ENCODE results near the gene KLHL7. TPM values are rescaled to one million over a fixed set of nuclear protein-coding genes. Genes with fewer than 3 reads are reported as not detected.
"Not testable (repeated sequence)": the region's sequence is repeated elsewhere in the genome, so short reads cannot be mapped to it uniquely, and the experiment has no call there.

The KLHL7 gene
- polyA plus RNA-seq, 2 donors = 6.6 to 13.4 TPM

DNA sequence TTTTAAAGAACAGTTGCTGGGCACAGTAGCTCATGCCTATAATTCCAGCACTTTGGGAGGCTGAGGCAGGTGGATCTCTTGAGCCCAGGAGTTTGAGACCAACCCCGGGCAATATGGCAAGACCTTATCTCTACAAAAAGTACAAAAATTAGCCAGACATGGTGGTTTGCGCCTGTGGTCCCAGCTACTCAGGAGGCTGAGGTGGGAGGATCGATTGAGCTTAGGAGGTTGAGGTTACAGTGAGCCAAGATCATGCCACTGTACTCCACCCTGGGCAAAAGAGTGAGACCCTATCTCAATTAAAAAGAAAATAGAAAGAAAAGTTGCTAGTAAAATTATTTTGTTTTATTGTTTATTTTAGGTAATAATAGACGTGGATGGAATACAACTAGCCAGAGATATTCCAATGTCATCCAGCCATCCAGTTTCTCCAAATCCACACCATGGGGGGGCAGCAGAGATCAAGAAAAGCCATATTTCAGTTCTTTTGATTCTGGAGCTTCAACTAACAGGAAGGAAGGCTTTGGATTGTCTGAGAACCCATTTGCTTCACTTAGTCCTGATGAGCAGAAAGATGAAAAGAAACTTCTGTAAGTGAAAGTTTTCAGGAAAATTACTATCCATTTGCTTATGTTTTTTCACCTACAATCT is 79.2 kb downstream of the KLHL7 start:
- H3K27me3 ChIP-seq (ENCODE audit: control insufficient read depth in 1 of 2, insufficient read depth in 2 of 2, low read length in 2 of 2) = no peaks in the 10 kb centered on the region
- H3K36me3 ChIP-seq (ENCODE audit: control insufficient read depth in 2 of 2, insufficient read depth in 2 of 2, low read length in 1 of 2) = peaks cover 0 to 3% of the 10 kb centered on the region in 2 donors
- no peaks in the 10 kb centered on the region for H3K9me3 ChIP-seq (ENCODE audit: control insufficient read depth in 2 of 2, insufficient read depth in 1 of 2, low read depth in 1 of 2, low read length in 1 of 2)
- no peak overlapping the region for H3K27ac ChIP-seq (ENCODE audit: low read depth in 2 of 2, low read length in 1 of 2)
- 71 to 74% methylated on average over 4 of the region's 4 CpGs for WGBS, 2 donors
- H3K4me1 ChIP-seq (ENCODE audit: control insufficient read depth in 2 of 2, insufficient read depth in 2 of 2, low read length in 1 of 2) = peaks cover 0 to 2% of the 10 kb centered on the region in 2 donors
- no peak overlapping the region for H3K4me3 ChIP-seq (ENCODE audit: low read depth in 1 of 2, low read length in 2 of 2)

DNA sequence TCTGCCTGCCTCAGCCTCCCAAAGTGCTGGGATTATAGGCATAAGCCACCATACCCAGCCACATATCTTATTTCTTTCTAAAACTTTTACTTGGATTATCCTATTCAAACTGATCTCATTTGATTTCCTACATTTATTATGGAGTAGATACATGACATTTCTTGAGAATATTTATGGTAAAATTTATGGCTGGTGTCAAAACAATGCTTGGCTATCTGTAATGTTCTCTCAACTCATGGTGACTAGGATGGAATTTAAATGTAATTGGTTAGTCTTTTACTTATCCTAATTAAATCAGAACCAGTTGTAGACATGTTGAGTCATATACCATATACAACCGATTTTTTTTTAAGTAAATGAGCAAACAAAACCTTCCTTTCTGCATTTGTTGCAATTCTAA is 80.4 kb downstream of the KLHL7 start:
- H3K9me3 ChIP-seq (ENCODE audit: control insufficient read depth in 2 of 2, insufficient read depth in 1 of 2, low read depth in 1 of 2, low read length in 1 of 2) = no peaks in the 10 kb centered on the region
- WGBS, 2 donors = 42 to 51% methylated on average over 1 of the region's 1 CpG
- no peak overlapping the region for H3K4me3 ChIP-seq (ENCODE audit: low read depth in 1 of 2, low read length in 2 of 2)
- peaks cover 0 to 5% of the 10 kb centered on the region in 2 donors for H3K36me3 ChIP-seq (ENCODE audit: control insufficient read depth in 2 of 2, insufficient read depth in 2 of 2, low read length in 1 of 2)
- no peak overlapping the region for H3K27ac ChIP-seq (ENCODE audit: low read depth in 2 of 2, low read length in 1 of 2)
- H3K4me1 ChIP-seq (ENCODE audit: control insufficient read depth in 2 of 2, insufficient read depth in 2 of 2, low read length in 1 of 2) = peaks cover 0 to 2% of the 10 kb centered on the region in 2 donors
- H3K27me3 ChIP-seq (ENCODE audit: control insufficient read depth in 1 of 2, insufficient read depth in 2 of 2, low read length in 2 of 2) = no peaks in the 10 kb centered on the region

DNA sequence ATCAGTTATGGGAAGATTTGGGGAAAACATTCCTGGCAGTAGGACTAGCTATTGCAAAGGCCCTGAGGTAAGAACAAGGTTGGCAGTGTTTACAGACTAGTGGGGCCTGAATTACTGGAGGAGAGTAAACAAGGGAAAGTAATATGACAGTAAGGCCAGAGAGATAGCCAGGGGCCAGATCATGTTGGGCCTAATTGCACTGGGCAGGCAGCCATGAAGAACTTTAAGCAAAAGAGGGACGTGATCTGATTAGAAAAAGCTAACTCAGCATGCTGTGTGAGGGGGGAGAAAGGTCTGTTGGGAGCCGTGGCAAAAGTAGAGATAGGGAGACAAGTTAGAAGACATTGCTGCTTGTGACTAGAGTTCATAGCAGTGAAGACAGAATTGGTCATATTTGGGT is 85.4 kb downstream of the KLHL7 start:
- no peaks in the 10 kb centered on the region for H3K4me1 ChIP-seq (ENCODE audit: control insufficient read depth in 2 of 2, insufficient read depth in 2 of 2, low read length in 1 of 2)
- H3K4me3 ChIP-seq (ENCODE audit: low read depth in 1 of 2, low read length in 2 of 2) = no peak overlapping the region
- no peak overlapping the region for H3K27ac ChIP-seq (ENCODE audit: low read depth in 2 of 2, low read length in 1 of 2)
- H3K9me3 ChIP-seq (ENCODE audit: control insufficient read depth in 2 of 2, insufficient read depth in 1 of 2, low read depth in 1 of 2, low read length in 1 of 2) = no peaks in the 10 kb centered on the region
- no peaks in the 10 kb centered on the region for H3K27me3 ChIP-seq (ENCODE audit: control insufficient read depth in 1 of 2, insufficient read depth in 2 of 2, low read length in 2 of 2)
- 64 to 65% methylated on average over 2 of the region's 2 CpGs for WGBS, 2 donors
- H3K36me3 ChIP-seq (ENCODE audit: control insufficient read depth in 2 of 2, insufficient read depth in 2 of 2, low read length in 1 of 2) = peaks cover 6 to 10% of the 10 kb centered on the region in 2 donors

DNA sequence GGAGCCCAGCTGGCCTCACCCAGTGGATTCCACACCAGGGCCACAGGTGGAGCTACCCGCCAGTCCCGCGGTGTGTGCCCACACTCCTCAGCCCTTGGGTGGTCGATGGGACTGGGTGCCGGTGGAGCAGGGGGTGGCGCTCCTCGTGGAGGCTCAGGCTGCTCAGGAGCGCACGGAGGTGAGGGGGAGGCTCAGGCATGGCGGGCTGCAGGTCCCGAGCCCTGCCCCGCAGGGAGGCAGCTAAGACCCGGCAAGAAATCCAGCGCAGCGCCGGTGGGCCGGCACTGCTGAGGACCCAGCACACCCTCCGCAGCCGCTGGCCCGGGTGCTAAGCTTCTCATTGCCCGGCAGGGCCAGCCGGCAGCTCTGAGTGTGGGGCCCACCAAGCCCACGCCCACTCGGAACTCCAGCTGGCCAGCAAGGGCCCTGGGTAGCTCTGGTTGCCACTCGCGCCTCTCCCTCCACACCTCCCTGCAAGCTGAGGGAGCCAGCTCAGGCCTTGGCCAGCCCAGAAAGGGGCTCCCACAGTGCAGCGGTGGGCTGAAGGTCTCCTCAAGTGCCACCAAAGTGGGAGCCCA is 88.2 kb downstream of the KLHL7 start:
- H3K4me3 ChIP-seq (ENCODE audit: low read depth in 1 of 2, low read length in 2 of 2); H3K9me3 ChIP-seq (ENCODE audit: control insufficient read depth in 2 of 2, insufficient read depth in 1 of 2, low read depth in 1 of 2, low read length in 1 of 2); H3K27me3 ChIP-seq (ENCODE audit: control insufficient read depth in 1 of 2, insufficient read depth in 2 of 2, low read length in 2 of 2); H3K4me1 ChIP-seq (ENCODE audit: control insufficient read depth in 2 of 2, insufficient read depth in 2 of 2, low read length in 1 of 2); H3K27ac ChIP-seq (ENCODE audit: low read depth in 2 of 2, low read length in 1 of 2): not testable (repeated sequence)
- peaks cover 6 to 12% of the 10 kb centered on the region in 2 donors for H3K36me3 ChIP-seq (ENCODE audit: control insufficient read depth in 2 of 2, insufficient read depth in 2 of 2, low read length in 1 of 2)
- WGBS, 2 donors = 97% methylated on average over 18 to 27 of the region's 27 CpGs

DNA sequence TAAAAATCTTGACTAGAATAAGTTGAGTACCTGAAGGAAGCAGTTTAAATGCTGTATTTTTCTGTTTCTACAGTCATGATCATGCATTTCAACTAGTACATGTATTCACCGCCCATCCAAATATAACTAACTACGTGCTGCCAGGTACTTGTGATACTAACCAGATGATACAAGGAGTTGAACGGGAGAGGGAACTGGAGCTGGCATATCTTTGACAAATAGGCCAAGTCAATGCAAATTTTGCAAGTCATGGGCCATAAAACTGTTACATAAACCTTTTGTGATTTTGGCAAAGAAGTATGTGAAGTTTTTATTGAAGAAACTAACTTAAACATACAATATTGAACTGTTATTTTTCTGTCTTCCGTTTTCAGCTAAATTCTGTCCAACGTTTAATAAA is 90.7 kb downstream of the KLHL7 start:
- no peak overlapping the region for H3K27ac ChIP-seq (ENCODE audit: low read depth in 2 of 2, low read length in 1 of 2)
- H3K27me3 ChIP-seq (ENCODE audit: control insufficient read depth in 1 of 2, insufficient read depth in 2 of 2, low read length in 2 of 2) = no peaks in the 10 kb centered on the region
- WGBS, 2 donors = 70 to 71% methylated on average over 5 of the region's 5 CpGs
- peaks cover 4 to 17% of the 10 kb centered on the region in 2 donors for H3K36me3 ChIP-seq (ENCODE audit: control insufficient read depth in 2 of 2, insufficient read depth in 2 of 2, low read length in 1 of 2)
- no peak overlapping the region for H3K4me3 ChIP-seq (ENCODE audit: low read depth in 1 of 2, low read length in 2 of 2)
- H3K9me3 ChIP-seq (ENCODE audit: control insufficient read depth in 2 of 2, insufficient read depth in 1 of 2, low read depth in 1 of 2, low read length in 1 of 2) = no peaks in the 10 kb centered on the region
- H3K4me1 ChIP-seq (ENCODE audit: control insufficient read depth in 2 of 2, insufficient read depth in 2 of 2, low read length in 1 of 2) = no peaks in the 10 kb centered on the region

DNA sequence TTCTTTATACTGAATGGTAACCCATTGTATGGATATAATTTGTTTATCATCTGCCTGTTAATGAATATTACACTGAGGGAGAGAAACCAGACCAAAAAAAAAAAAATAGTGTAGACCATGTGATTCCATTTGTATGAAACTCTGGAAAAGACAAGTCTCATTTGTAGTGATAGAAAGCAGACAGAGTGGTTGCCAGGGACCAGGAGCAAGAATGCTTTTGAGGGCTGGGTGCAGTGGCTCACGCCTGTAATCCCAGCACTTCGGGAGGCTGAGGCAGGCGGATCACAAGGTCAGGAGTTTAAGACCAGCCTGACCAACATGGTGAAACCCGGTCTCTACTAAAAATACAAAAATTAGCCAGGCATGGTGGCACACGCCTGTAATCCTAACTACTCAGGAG is 92.2 kb downstream of the KLHL7 start:
- WGBS, 2 donors = 95 to 99% methylated on average over 5 of the region's 5 CpGs
- not testable (repeated sequence) for H3K4me3 ChIP-seq (ENCODE audit: low read depth in 1 of 2, low read length in 2 of 2); H3K27ac ChIP-seq (ENCODE audit: low read depth in 2 of 2, low read length in 1 of 2); H3K9me3 ChIP-seq (ENCODE audit: control insufficient read depth in 2 of 2, insufficient read depth in 1 of 2, low read depth in 1 of 2, low read length in 1 of 2); H3K27me3 ChIP-seq (ENCODE audit: control insufficient read depth in 1 of 2, insufficient read depth in 2 of 2, low read length in 2 of 2); H3K4me1 ChIP-seq (ENCODE audit: control insufficient read depth in 2 of 2, insufficient read depth in 2 of 2, low read length in 1 of 2)
- H3K36me3 ChIP-seq (ENCODE audit: control insufficient read depth in 2 of 2, insufficient read depth in 2 of 2, low read length in 1 of 2) = peaks cover 4 to 15% of the 10 kb centered on the region in 2 donors

DNA sequence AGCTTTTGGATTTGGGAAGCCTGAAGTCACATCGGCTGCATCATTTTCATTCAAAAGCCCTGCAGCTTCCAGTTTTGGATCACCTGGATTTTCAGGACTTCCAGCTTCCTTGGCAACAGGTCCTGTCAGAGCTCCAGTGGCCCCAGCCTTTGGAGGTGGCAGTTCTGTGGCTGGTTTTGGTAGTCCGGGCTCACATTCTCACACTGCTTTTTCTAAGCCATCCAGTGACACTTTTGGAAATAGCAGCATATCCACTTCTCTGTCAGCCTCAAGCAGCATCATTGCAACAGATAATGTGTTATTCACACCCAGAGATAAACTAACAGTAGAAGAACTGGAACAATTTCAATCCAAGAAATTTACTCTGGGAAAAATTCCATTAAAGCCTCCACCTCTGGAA is 94.7 kb downstream of the KLHL7 start:
- Histone ChIP-seq H3K9me3 (ENCODE audit: control insufficient read depth in 2 of 2, insufficient read depth in 1 of 2, low read depth in 1 of 2, low read length in 1 of 2) (no peaks in the 10 kb centered on the region), H3K4me3 (ENCODE audit: low read depth in 1 of 2, low read length in 2 of 2) (no peak overlapping the region), H3K4me1 (ENCODE audit: control insufficient read depth in 2 of 2, insufficient read depth in 2 of 2, low read length in 1 of 2) (no peaks in the 10 kb centered on the region), H3K27me3 (ENCODE audit: control insufficient read depth in 1 of 2, insufficient read depth in 2 of 2, low read length in 2 of 2) (no peaks in the 10 kb centered on the region), H3K27ac (ENCODE audit: low read depth in 2 of 2, low read length in 1 of 2) (no peak overlapping the region), H3K36me3 (ENCODE audit: control insufficient read depth in 2 of 2, insufficient read depth in 2 of 2, low read length in 1 of 2) (peaks cover 4 to 7% of the 10 kb centered on the region in 2 donors)
- 78 to 82% methylated on average over 2 of the region's 2 CpGs for WGBS, 2 donors

DNA sequence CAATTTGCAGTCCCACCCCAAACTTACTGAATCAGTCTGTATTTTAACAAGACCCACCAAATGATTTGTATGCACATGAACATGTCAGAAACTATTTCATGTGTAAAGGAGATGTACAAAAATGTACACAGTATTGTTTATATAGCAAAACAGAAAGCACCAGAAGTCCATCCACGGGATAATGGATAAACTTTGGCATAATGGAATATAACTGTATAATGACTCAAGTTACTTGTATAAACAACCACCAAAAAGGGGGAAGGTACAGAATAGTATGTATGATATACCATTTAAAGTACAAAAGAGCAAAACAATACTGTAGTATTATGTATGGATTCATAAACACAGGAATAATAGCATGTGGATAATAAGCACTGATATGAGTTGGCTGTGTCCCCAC is 98.7 kb downstream of the KLHL7 start:
- WGBS, 2 donors = 73 to 79% methylated on average over 1 of the region's 1 CpG
- Histone ChIP-seq H3K27me3 (ENCODE audit: control insufficient read depth in 1 of 2, insufficient read depth in 2 of 2, low read length in 2 of 2) (no peaks in the 10 kb centered on the region), H3K4me3 (ENCODE audit: low read depth in 1 of 2, low read length in 2 of 2) (no peak overlapping the region), H3K36me3 (ENCODE audit: control insufficient read depth in 2 of 2, insufficient read depth in 2 of 2, low read length in 1 of 2) (peaks cover 4 to 5% of the 10 kb centered on the region in 2 donors), H3K27ac (ENCODE audit: low read depth in 2 of 2, low read length in 1 of 2) (no peak overlapping the region), H3K9me3 (ENCODE audit: control insufficient read depth in 2 of 2, insufficient read depth in 1 of 2, low read depth in 1 of 2, low read length in 1 of 2) (no peaks in the 10 kb centered on the region), H3K4me1 (ENCODE audit: control insufficient read depth in 2 of 2, insufficient read depth in 2 of 2, low read length in 1 of 2) (no peaks in the 10 kb centered on the region)

DNA sequence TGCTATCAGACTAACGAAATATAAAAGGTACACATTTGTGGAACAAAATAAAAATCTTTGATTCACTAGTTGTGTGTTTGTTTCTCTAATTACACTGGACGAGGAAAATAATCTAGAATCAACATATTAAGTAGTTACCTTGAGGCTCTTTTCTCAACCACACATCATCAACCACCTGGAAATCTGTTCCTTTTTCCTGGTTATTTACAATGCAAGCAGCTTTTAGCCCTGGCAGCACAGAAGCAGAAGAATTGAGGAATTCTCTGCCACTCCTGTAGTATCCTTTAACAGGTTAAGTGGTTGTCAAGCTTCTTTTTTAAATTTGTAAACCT is 100.0 kb downstream of the KLHL7 start:
- no peaks in the 10 kb centered on the region for H3K36me3 ChIP-seq (ENCODE audit: control insufficient read depth in 2 of 2, insufficient read depth in 2 of 2, low read length in 1 of 2)
- WGBS, 2 donors = 61 to 73% methylated on average over 2 of the region's 2 CpGs
- peak overlapping the region in 1 of 2 donors; percentile 20 for H3K4me3 ChIP-seq (ENCODE audit: low read depth in 1 of 2, low read length in 2 of 2)
- no peak overlapping the region for H3K27ac ChIP-seq (ENCODE audit: low read depth in 2 of 2, low read length in 1 of 2)
- no peaks in the 10 kb centered on the region for H3K9me3 ChIP-seq (ENCODE audit: control insufficient read depth in 2 of 2, insufficient read depth in 1 of 2, low read depth in 1 of 2, low read length in 1 of 2)
- H3K27me3 ChIP-seq (ENCODE audit: control insufficient read depth in 1 of 2, insufficient read depth in 2 of 2, low read length in 2 of 2) = no peaks in the 10 kb centered on the region
- no peaks in the 10 kb centered on the region for H3K4me1 ChIP-seq (ENCODE audit: control insufficient read depth in 2 of 2, insufficient read depth in 2 of 2, low read length in 1 of 2)
